Measurements from ENCODE around the gene RNASE3.
"Not testable (repeated sequence)": the region's sequence is repeated elsewhere in the genome, so short reads cannot be mapped to it uniquely, and the experiment has no call there.

- TF ChIP-seq, protein P1, sequence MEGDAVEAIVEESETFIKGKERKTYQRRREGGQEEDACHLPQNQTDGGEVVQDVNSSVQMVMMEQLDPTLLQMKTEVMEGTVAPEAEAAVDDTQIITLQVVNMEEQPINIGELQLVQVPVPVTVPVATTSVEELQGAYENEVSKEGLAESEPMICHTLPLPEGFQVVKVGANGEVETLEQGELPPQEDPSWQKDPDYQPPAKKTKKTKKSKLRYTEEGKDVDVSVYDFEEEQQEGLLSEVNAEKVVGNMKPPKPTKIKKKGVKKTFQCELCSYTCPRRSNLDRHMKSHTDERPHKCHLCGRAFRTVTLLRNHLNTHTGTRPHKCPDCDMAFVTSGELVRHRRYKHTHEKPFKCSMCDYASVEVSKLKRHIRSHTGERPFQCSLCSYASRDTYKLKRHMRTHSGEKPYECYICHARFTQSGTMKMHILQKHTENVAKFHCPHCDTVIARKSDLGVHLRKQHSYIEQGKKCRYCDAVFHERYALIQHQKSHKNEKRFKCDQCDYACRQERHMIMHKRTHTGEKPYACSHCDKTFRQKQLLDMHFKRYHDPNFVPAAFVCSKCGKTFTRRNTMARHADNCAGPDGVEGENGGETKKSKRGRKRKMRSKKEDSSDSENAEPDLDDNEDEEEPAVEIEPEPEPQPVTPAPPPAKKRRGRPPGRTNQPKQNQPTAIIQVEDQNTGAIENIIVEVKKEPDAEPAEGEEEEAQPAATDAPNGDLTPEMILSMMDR (IDR thresholded peaks at IDR 0.05) = not testable (repeated sequence)
- TF ChIP-seq EZH2, EZH2phosphoT487 (IDR thresholded peaks at IDR 0.05): not testable (repeated sequence)
Observed at GRCh38 chr14:20919038-20919756, 28.0 kb downstream of the RNASE3 start.

Measured in neural progenitor cell (in vitro differentiated cells).